Placental epithelial cell (primary cell): Measurements from ENCODE around the gene RGS1. TPM values are rescaled to one million over a fixed set of nuclear protein-coding genes. Genes with fewer than 3 reads are reported as not detected.

Experiments used
- total RNA-seq: library from RNA; depleted of rRNA; stranded (reverse); fragments of >200 nt; gene quantifications from 2 replicates; pipeline ENCODE4 v1.2.3, GENCODE V29; 2012

RGS1 gene
- not detected in 2 replicates for total RNA-seq

DNA sequence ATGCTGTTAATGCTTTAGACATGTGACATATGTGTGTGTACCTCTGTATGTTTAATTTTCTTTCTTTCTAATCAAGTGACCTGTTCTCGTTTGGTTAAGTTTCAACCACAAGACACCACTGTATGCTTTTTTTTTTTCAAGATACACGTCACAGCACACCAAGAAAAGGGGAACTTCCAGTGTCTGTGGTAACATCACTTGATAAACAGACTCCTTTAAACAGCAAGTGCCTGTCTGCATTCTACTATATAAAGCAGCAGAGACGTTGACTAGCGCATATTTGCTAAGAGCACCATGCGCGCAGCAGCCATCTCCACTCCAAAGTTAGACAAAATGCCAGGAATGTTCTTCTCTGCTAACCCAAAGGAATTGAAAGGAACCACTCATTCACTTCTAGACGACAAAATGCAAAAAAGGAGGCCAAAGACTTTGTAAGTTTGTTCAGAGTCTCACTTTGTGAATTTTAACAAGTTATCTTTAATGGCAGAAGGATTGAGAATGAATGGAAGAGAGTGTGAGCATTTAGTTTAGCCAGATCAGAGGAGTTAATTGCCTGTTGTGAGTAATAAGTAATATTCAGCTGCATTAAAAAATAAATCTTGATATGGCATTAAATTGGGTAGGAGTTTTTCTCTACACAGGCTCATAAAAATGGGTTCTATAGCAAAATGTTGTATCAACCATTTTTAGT is at the start of gene RGS1:
Gene RGS1, plus strand, starts transcription at position 275 of the 691 bp plus-strand sequence. Its CDS starts 20 bp downstream, at position 295.

Other genes starting within 250 kb of the RGS1 start
- gene RGS13, start 60.4 kb downstream of the RGS1 start, total RNA-seq, result not detected in 2 replicates
- 19.7 and 106 TPM in 2 replicates for gene RGS2, start 233.3 kb downstream of the RGS1 start, total RNA-seq